Endothelial cell of umbilical vein (primary cell): ENCODE results near the gene SLC1A7. TPM values are rescaled to one million over a fixed set of nuclear protein-coding genes. Genes with fewer than 3 reads are reported as not detected.

Source experiments
- BruUV-seq: library from RNA; stranded (reverse); fragments of 400-500 nt; replicated peaks from 2 replicates; lab custom pipeline; 2021; lab: Mats Ljungman, UMichigan
- CTCF ChIA-PET: fragments of 300-600, 350-600 bp; sonication (Branson Sonifier 250); formaldehyde crosslinking; loops from one replicate; lab custom pipeline; 2021; ENCODE audit warnings: antibody characterized with exemption, inconsistent platforms; lab: Charles Lee
- POLR2A ChIA-PET: fragments of 300-600, 350-600 bp; sonication (Branson Sonifier 250); formaldehyde crosslinking; loops from one replicate; lab custom pipeline; 2021; ENCODE audit warnings: antibody characterized with exemption, inconsistent platforms; lab: Charles Lee
- DNase-seq: peaks from one replicate; pipeline ENCODE4 v3.0.0-alpha.2; 2011; ENCODE audit warnings: low read depth, low spot score
- FAIRE-seq: peaks from 2 replicates; lab custom pipeline; 2011; peaks lifted over from hg19 to GRCh38; lab: Jason Lieb, UNC
- H2AFZ ChIP-seq: 2 replicates; pipeline ENCODE4 v1.6.0; 2012; ENCODE audit warnings: low read depth, low read length, control low read depth, inconsistent platforms
- H3K27ac ChIP-seq: 2 replicates; pipeline ENCODE4 v1.5.1; 2011; ENCODE audit warnings: low read depth, mild to moderate bottlenecking, control low read depth, low read length, moderate library complexity; ENCODE audit not compliant: insufficient read depth
- H3K27me3 ChIP-seq, 2 experiments: 2 replicates each; pipeline versions ENCODE4 v1.6.0 to v1.6.1; 2011; ENCODE audit warnings: low read length in 2 of 2, mixed read lengths in 1 of 2; ENCODE audit not compliant: control insufficient read depth in 2 of 2, insufficient read depth in 2 of 2
- H3K36me3 ChIP-seq, 2 experiments: 2 replicates in 1 of 2; 3 replicates in 1 of 2; pipeline ENCODE4 v1.5.1; 2011; ENCODE audit warnings: low read length in 2 of 2, mild to moderate bottlenecking in 1 of 2, moderate library complexity in 1 of 2; ENCODE audit not compliant: control insufficient read depth in 2 of 2, insufficient read depth in 2 of 2; ENCODE audit errors: extremely low read depth in 1 of 2
- H3K4me1 ChIP-seq: 3 replicates; pipeline ENCODE4 v1.5.1; 2011; ENCODE audit warnings: mild to moderate bottlenecking, low read length; ENCODE audit not compliant: control insufficient read depth, insufficient read depth; ENCODE audit errors: extremely low read depth
- H3K4me2 ChIP-seq: 2 replicates; pipeline ENCODE4 v1.6.1; 2011; ENCODE audit warnings: low read length, control low read depth, mixed read lengths; ENCODE audit not compliant: insufficient read depth
- H3K4me3 ChIP-seq, 3 experiments: fragments of 200-600 bp in 1 of 3; sonication (generic), shearing (Covaris generic) in 1 of 3; replicated peaks in 1 of 3; 2 replicates each; pipeline ENCODE4 v1.5.1; 2011 to 2016; ENCODE audit warnings: control low read depth in 3 of 3, low read length in 3 of 3, mild to moderate bottlenecking in 2 of 3, inconsistent platforms in 1 of 3, low read depth in 1 of 3, moderate library complexity in 1 of 3; ENCODE audit not compliant: insufficient read depth in 1 of 3
- H3K79me2 ChIP-seq: 2 replicates; pipeline ENCODE4 v1.6.0; 2012; ENCODE audit warnings: low read length, inconsistent platforms; ENCODE audit not compliant: control insufficient read depth, insufficient read depth
- H3K9ac ChIP-seq: replicated peaks from 2 replicates; pipeline ENCODE3; 2011; ENCODE audit warnings: low read length, control low read depth; ENCODE audit not compliant: insufficient read depth; ENCODE audit errors: extremely low read depth
- H3K9me1 ChIP-seq: replicated peaks from 3 replicates; pipeline ENCODE4 v1.6.0; 2011; ENCODE audit warnings: mild to moderate bottlenecking, low read length; ENCODE audit not compliant: control insufficient read depth, insufficient read depth; ENCODE audit errors: extremely low read depth
- H3K9me3 ChIP-seq: replicated peaks from 2 replicates; pipeline ENCODE4 v1.5.1; 2012; ENCODE audit warnings: low read length, inconsistent platforms; ENCODE audit not compliant: control insufficient read depth, insufficient read depth
- H4K20me1 ChIP-seq: replicated peaks from 2 replicates; pipeline ENCODE3; 2011; ENCODE audit warnings: mild to moderate bottlenecking, low read length; ENCODE audit not compliant: control insufficient read depth, insufficient read depth; ENCODE audit errors: extremely low read depth
- EZH2 ChIP-seq: IDR thresholded peaks from 2 replicates; pipeline ENCODE4 v1.6.1; 2012; ENCODE audit warnings: borderline replicate concordance, low read depth, mild to moderate bottlenecking, moderate library complexity, low read length, inconsistent platforms; ENCODE audit not compliant: severe bottlenecking
- FOS ChIP-seq: IDR thresholded peaks from 2 replicates; pipeline ENCODE4 v1.6.1; 2011; ENCODE audit warnings: mild to moderate bottlenecking, low read length, moderate library complexity, borderline replicate concordance; ENCODE audit not compliant: insufficient read depth
- GATA2 ChIP-seq: IDR thresholded peaks from 2 replicates; pipeline ENCODE4 v1.7.0; 2011; ENCODE audit warnings: low read depth, mild to moderate bottlenecking, moderate library complexity, mixed read lengths, low read length; ENCODE audit not compliant: insufficient read length, insufficient read depth
- JUN ChIP-seq: IDR thresholded peaks from 2 replicates; pipeline ENCODE4 v1.6.1; 2011; ENCODE audit warnings: borderline replicate concordance, low read depth; ENCODE audit not compliant: insufficient read length, insufficient read depth
- MYC ChIP-seq: IDR thresholded peaks from one replicate; pipeline ENCODE4 v1.6.1; 2011; ENCODE audit warnings: mild to moderate bottlenecking, low read depth, low read length
- POLR2A ChIP-seq: IDR thresholded peaks from 2 replicates; pipeline ENCODE4 v1.6.1; 2012; ENCODE audit warnings: low read depth, mild to moderate bottlenecking, control low read depth, low read length
- POLR2AphosphoS5 ChIP-seq: IDR thresholded peaks from 2 replicates; pipeline ENCODE4 v1.6.1; 2012; ENCODE audit warnings: low read depth, mild to moderate bottlenecking, control low read depth, low read length, moderate library complexity; ENCODE audit not compliant: insufficient read depth
- dilution Hi-C: fragments of 300-500 bp; cut with MboI; formaldehyde crosslinking; loops from one replicate; pipeline ENCODE4 v1.15.0; 2019; ENCODE audit warnings: low sequenced_read_pairs; ENCODE audit not compliant: extremely low pct_ligation_motif_present
- intact Hi-C: fragments of 100-400 bp; cut with micrococcal nuclease; formaldehyde crosslinking; loops from one replicate; pipeline ENCODE4 v1.10.0; 2022
- polyA plus RNA-seq, 4 experiments: library from polyadenylated mRNA; depleted of rRNA in 3 of 4; stranded (reverse) in 3 of 4; unstranded in 1 of 4; fragments of >200 nt; gene quantifications; 2 replicates each; pipeline versions ENCODE4 v1.2.1 to v1.2.3, GENCODE V29; 2011 to 2012; ENCODE audit warnings: missing spikeins in 1 of 4
- total RNA-seq: library from RNA; stranded (reverse); gene quantifications from 2 replicates; pipeline ENCODE4 v1.2.3, GENCODE V29; 2021
- TF ChIP-seq, protein P1 (sequence below), 2 donors: IDR thresholded peaks; 1 replicate in 1 of 2; 2 replicates in 1 of 2; pipeline ENCODE4 v1.5.1; 2011; ENCODE audit warnings: low read length in 2 of 2, mild to moderate bottlenecking in 2 of 2, moderate library complexity in 2 of 2, control low read depth in 1 of 2, inconsistent platforms in 1 of 2, low read depth in 1 of 2; ENCODE audit not compliant: insufficient read depth in 1 of 2; ENCODE audit errors: extremely low read depth in 1 of 2
- TF ChIP-seq, protein P2 (sequence below): IDR thresholded peaks from 2 replicates; pipeline ENCODE4 v1.6.1; 2011; ENCODE audit not compliant: insufficient read depth, insufficient read length

The SLC1A7 gene
- total and polyA plus RNA-seq, 2 donors (not counting 3 experiments of a cell fraction or from before 2014, with no cell fraction given): not detected

DNA sequence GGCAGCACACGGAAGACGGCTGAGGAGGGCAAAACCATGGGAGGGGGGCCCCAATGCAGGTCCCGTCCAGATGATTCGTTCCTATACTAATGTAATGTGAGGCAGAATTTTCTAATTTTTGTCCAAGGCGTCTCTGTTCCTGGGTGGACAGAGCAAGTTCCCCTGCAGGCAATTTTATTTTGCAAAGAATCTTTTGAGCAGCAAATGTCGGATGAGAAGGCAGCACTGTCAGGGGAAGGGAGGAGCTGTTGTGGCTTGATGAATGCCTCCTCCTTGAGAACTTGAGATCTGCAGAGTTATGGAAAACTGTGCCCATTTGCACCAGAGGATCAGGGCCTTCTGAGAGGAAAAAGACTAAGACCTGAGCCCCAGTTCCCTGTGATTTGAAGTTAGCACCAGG is 17.3 kb downstream of the SLC1A7 start:
- Histone ChIP-seq H3K27me3 (peaks cover 0 to 7% of the 10 kb centered on the region in 2 experiments), H3K9me3 (no peaks in the 10 kb centered on the region), H3K4me3 (no peak overlapping the region), H2AFZ (no peak overlapping the region), H3K79me2 (no peaks in the 10 kb centered on the region), H3K4me1 (no peaks in the 10 kb centered on the region), H3K4me2 (no peak overlapping the region), H3K36me3 (no peaks in the 10 kb centered on the region), H3K9me1 (no peaks in the 10 kb centered on the region), H4K20me1 (no peaks in the 10 kb centered on the region), H3K27ac (no peak overlapping the region), H3K9ac (no peak overlapping the region)
- FAIRE-seq (no peak), DNase-seq (no peak)
- dilution Hi-C loops (no loop called here), intact Hi-C loops (no loop called here)
- ChIA-PET POLR2A (no interaction called here), CTCF (no interaction called here)
- TF ChIP-seq, protein P1, sequence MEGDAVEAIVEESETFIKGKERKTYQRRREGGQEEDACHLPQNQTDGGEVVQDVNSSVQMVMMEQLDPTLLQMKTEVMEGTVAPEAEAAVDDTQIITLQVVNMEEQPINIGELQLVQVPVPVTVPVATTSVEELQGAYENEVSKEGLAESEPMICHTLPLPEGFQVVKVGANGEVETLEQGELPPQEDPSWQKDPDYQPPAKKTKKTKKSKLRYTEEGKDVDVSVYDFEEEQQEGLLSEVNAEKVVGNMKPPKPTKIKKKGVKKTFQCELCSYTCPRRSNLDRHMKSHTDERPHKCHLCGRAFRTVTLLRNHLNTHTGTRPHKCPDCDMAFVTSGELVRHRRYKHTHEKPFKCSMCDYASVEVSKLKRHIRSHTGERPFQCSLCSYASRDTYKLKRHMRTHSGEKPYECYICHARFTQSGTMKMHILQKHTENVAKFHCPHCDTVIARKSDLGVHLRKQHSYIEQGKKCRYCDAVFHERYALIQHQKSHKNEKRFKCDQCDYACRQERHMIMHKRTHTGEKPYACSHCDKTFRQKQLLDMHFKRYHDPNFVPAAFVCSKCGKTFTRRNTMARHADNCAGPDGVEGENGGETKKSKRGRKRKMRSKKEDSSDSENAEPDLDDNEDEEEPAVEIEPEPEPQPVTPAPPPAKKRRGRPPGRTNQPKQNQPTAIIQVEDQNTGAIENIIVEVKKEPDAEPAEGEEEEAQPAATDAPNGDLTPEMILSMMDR (IDR thresholded peaks at IDR 0.05; ENCODE audit: extremely low read depth in 1 of 2, insufficient read depth in 1 of 2, low read depth in 1 of 2, low read length in 2 of 2): no peak
- TF ChIP-seq JUN: no peak
- TF ChIP-seq GATA2: no peak
- no peak for TF ChIP-seq EZH2
- TF ChIP-seq, protein P2, sequence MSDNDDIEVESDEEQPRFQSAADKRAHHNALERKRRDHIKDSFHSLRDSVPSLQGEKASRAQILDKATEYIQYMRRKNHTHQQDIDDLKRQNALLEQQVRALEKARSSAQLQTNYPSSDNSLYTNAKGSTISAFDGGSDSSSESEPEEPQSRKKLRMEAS: no peak
- no peak for TF ChIP-seq POLR2AphosphoS5
- TF ChIP-seq MYC: no peak
- TF ChIP-seq POLR2A: no peak
- no peak for TF ChIP-seq FOS
- no TSS peak for BruUV-seq
